GM12872 (cell line): ENCODE measurements around the gene HEYL.
A peak's percentile ranks its signal among the peaks of the same experiment; 100 is the strongest.

Experiments used
- TF ChIP-seq, protein P1 (sequence below): IDR thresholded peaks from 3 replicates; pipeline ENCODE4 v1.5.1; 2011; ENCODE audit warnings: low read depth, mild to moderate bottlenecking, low read length, moderate library complexity; ENCODE audit not compliant: insufficient read depth

HEYL gene

DNA sequence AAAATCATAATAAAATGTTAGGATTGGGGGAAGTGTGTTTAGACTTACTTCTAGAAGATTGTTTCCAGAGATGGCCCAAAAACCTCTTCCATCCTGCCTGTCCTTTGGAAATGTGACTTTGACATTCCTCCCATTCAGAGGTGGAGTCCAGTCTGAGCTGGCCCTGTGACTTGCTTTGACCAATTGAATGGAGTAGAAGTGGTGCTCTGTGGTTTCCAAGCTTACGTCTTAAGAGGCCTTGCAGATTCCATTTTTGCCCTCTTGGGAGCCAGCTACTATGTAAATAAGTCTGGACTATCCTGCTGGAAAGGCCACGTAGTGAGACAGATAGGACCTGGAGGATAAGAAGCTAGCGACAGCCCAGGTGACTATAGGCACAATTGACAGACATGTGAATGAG is 33.8 kb upstream of the HEYL start:
- TF ChIP-seq, protein P1, sequence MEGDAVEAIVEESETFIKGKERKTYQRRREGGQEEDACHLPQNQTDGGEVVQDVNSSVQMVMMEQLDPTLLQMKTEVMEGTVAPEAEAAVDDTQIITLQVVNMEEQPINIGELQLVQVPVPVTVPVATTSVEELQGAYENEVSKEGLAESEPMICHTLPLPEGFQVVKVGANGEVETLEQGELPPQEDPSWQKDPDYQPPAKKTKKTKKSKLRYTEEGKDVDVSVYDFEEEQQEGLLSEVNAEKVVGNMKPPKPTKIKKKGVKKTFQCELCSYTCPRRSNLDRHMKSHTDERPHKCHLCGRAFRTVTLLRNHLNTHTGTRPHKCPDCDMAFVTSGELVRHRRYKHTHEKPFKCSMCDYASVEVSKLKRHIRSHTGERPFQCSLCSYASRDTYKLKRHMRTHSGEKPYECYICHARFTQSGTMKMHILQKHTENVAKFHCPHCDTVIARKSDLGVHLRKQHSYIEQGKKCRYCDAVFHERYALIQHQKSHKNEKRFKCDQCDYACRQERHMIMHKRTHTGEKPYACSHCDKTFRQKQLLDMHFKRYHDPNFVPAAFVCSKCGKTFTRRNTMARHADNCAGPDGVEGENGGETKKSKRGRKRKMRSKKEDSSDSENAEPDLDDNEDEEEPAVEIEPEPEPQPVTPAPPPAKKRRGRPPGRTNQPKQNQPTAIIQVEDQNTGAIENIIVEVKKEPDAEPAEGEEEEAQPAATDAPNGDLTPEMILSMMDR, result no peak

DNA sequence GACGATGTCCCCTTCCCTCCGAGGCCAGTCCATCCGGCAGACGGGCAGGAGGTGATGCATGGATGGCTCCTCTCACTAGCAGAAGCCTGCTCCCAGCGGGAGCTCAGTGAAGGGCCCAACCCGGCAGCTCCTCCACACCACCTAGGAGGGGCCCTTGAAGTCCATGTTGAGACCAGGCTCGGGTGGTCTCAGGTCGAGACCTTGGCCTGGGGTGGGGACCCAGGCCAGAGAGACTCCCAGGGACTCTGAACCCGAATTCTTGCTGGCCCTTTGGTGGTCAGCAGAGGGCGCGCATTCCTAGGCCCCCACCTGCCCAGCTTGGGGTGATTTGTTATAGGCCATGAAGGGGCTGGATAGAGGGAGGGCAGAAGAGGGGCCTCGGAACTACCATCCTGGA is 33.1 kb upstream of the HEYL start:
- TF ChIP-seq, protein P1, result peak; percentile 19; the same call in 1 of the 3 replicates

DNA sequence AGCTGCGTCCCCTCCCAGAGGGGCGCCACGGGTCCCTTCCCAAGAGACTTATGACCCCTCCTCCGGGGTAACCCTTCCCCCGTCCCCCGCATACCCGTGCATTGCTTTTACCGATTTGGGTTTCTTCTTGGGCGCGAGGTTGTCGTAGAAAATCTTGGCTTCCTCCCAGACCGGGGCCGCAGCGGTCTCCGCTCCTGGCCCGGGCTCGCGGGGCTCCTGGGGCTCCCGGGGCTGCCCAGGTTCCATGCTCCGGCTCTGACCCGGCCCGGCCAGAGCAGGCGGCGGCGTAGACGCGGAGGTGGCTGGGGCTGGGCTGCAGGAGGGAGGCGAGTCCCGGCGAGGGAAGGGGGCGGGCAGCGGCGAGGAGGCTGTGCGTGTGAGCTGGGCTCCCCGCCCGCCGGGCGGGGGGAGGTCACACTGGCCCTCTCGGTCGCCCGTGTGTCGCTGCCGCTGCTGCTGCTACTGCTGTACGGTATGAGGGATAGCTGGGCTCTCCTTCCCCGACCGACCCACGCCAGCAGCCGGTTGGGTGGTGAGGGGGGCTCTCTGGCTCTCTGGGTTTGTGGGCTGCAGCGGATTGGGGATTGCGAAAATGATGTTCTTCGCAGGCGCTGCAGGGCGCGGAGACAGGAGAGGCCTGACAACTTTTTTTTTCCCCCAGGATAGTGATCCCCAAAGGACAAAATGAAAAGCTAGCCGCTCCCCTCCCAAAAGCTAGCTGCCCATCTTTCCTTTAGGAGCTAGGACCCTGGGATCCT is 32.5 kb upstream of the HEYL start, which contains the start of gene NT5C1A:
Gene NT5C1A (minus strand): TSS at position 315 of the 758 bp plus-strand sequence. CDS start 69 bp downstream, at position 246.
- TF ChIP-seq, protein P1, result no peak

DNA sequence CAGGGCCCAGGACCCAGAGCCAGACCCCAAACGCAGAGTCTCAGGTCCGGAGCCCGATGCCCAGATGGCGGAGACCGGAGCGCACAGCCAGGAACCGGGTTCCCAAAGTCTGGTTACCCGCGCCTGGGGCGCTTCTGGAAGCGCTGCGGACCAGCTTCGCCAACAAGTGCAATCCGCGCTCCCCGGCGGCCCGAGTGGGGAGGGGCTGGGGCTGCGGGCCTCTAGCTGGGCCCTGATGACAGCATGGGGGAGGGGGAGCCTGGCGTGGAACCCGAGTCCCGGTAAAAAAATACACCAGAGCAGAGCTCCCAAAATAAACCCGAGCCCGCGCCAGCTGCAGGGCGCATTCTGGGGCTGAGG is 32.0 kb upstream of the HEYL start:
- TF ChIP-seq, protein P1, result no peak

DNA sequence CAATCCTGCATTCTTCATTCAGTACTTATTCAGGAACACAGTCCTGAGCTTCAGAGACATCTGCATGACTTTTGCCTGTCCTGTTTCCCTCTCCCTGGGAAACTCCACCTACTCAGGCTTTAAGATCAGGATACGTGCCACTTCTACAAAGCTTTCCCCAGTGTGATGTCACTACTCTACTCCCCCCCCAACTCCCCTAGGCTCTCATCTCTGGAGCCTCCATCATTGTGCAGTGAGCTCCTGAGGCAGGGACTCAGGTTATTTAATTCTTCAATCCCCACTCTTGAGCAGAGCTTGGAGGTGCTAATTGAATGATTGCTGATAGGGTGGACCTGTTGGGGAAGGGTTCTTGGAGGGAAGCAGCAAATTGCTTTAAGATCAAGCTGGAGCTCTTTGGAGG is 31.2 kb upstream of the HEYL start:
- TF ChIP-seq, protein P1, result no peak

DNA sequence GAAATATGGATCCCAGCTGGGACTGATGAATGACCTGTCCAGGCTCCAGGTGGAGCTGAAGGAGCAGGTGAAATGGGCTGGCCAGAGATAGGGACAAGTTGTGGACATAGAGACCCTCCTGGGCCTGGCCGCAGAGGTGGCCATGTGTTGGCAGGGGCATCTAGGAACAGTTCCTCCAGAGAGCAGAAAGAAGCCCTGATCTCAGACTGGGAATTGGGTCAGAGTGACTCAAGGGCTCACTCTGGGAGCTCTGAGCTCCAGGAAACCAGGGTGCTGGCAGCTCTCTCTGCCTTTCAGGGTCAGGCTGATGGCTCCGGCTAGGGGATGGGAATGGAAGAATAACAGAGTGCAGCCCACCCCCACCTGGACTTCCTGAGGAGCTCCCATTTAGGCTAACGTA is 29.5 kb upstream of the HEYL start:
- TF ChIP-seq, protein P1, result no peak

DNA sequence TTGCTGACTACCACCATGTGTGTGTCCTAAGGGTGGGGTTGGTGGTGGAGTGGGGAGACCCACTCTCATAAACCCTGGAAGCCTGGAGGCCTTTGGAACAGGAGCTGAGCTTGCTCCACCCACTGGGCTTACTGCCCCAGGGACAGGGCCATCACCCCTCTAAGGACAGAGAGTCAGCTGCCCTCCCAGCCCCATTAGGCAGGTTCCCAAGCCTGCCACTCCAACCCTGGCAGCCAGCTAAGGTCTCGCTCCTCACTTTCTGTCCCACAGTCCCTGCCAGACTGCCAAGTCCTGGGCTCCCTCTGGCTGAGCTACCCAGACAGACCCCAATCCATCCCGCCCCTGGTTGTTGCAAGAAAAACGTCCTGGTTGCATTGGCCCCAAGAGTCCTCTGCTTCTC is 28.7 kb upstream of the HEYL start:
- TF ChIP-seq, protein P1, result no peak
